ENCODE data around the gene ARL5C.

GRCh38 chr17:39205112-39205526 lies 39.2 kb upstream of the ARL5C start:
- TF ChIP-seq CTCF (IDR thresholded peaks at IDR 0.05; ENCODE audit: insufficient read depth, low read length, poor library complexity, severe bottlenecking) (no peak), EZH2phosphoT487 (conservative IDR thresholded peaks at IDR 0.05; ENCODE audit: low read length) (no peak)

All from SU-DHL-6 (cell line).